DND-41 (cell line): Measurements from ENCODE around the gene UBR3.

Experiments used
- ATAC-seq: fragments of 200-7000 bp; cut with Tn5 transposase; 3 replicates; pipeline ENCODE4 v1.9.1; 2021; ENCODE audit warnings: low read depth; ENCODE audit not compliant: insufficient read depth
- DNase-seq: peaks from one replicate; pipeline ENCODE4 v3.0.0-alpha.2; 2020
- H2AFZ ChIP-seq: 2 replicates; pipeline ENCODE4 v1.6.0; 2012; ENCODE audit warnings: low read depth, low read length
- H3K27ac ChIP-seq: 2 replicates; pipeline ENCODE4 v1.5.1; 2012; ENCODE audit warnings: low read length, inconsistent platforms
- H3K27me3 ChIP-seq: fragments of 200-600 bp; sonication (generic); 2 replicates; pipeline ENCODE4 v1.6.0; 2012; ENCODE audit warnings: low read length, mild to moderate bottlenecking, inconsistent platforms; ENCODE audit not compliant: insufficient read depth, poor library complexity
- H3K36me3 ChIP-seq: 2 replicates; pipeline ENCODE4 v1.5.1; 2012; ENCODE audit warnings: low read length, inconsistent platforms; ENCODE audit not compliant: insufficient read depth
- H3K4me1 ChIP-seq: 2 replicates; pipeline ENCODE4 v1.5.1; 2012; ENCODE audit warnings: mild to moderate bottlenecking, low read length; ENCODE audit not compliant: insufficient read depth
- H3K4me2 ChIP-seq: 2 replicates; pipeline ENCODE4 v1.6.0; 2012; ENCODE audit warnings: mild to moderate bottlenecking, moderate library complexity, low read length, inconsistent platforms; ENCODE audit not compliant: insufficient read depth
- H3K4me3 ChIP-seq, 2 experiments: fragments of 200-600 bp in 1 of 2; shearing (Covaris generic) in 1 of 2; 2 replicates each; pipeline ENCODE4 v1.5.1; 2012 to 2016; ENCODE audit warnings: inconsistent platforms in 2 of 2, low read length in 2 of 2, mild to moderate bottlenecking in 2 of 2, low read depth in 1 of 2, moderate library complexity in 1 of 2
- H3K79me2 ChIP-seq: 2 replicates; pipeline ENCODE4 v1.6.0; 2012; ENCODE audit warnings: low read length, inconsistent platforms; ENCODE audit not compliant: insufficient read depth
- H3K9ac ChIP-seq: 2 replicates; pipeline ENCODE4 v1.6.0; 2012; ENCODE audit warnings: low read depth, mild to moderate bottlenecking, inconsistent platforms, low read length, moderate library complexity
- H3K9me3 ChIP-seq: 2 replicates; pipeline ENCODE4 v1.5.1; 2012; ENCODE audit warnings: low read length, moderate library complexity, mild to moderate bottlenecking, inconsistent platforms; ENCODE audit not compliant: insufficient read depth, severe bottlenecking
- H4K20me1 ChIP-seq: 2 replicates; pipeline ENCODE4 v1.6.0; 2012; ENCODE audit warnings: low read length; ENCODE audit not compliant: insufficient read depth
- CTCF ChIP-seq: IDR thresholded peaks from 2 replicates; pipeline ENCODE4 v1.5.1; 2012; ENCODE audit warnings: borderline replicate concordance, low read length, moderate library complexity, mild to moderate bottlenecking; ENCODE audit not compliant: poor library complexity, severe bottlenecking; ENCODE audit errors: extremely low read depth
- EZH2 ChIP-seq: IDR thresholded peaks from 3 replicates; pipeline ENCODE4 v1.6.1; 2012; ENCODE audit warnings: borderline replicate concordance, low read depth, mild to moderate bottlenecking, moderate library complexity, low read length, inconsistent platforms; ENCODE audit not compliant: severe bottlenecking

UBR3 gene

GRCh38 chr2:169782513-169782912, 44.7 kb upstream of the UBR3 start:
- H2AFZ ChIP-seq: no peak overlapping the region
- H3K9me3 ChIP-seq: no peaks in the 10 kb centered on the region
- DNase-seq (no peak), ATAC-seq (no peak)
- no peaks in the 10 kb centered on the region for H4K20me1 ChIP-seq
- H3K27me3 ChIP-seq: no peaks in the 10 kb centered on the region
- no peak for TF ChIP-seq CTCF
- no peak for TF ChIP-seq EZH2
- no peaks in the 10 kb centered on the region for H3K36me3 ChIP-seq
- H3K27ac ChIP-seq: no peak overlapping the region
- no peak overlapping the region for H3K4me2 ChIP-seq
- H3K9ac ChIP-seq: no peak overlapping the region
- H3K79me2 ChIP-seq: no peaks in the 10 kb centered on the region
- no peaks in the 10 kb centered on the region for H3K4me1 ChIP-seq
- H3K4me3 ChIP-seq: no peak overlapping the region

- ATAC-seq (no peak), DNase-seq (no peak)
- H3K27ac ChIP-seq: no peak overlapping the region
- H3K4me1 ChIP-seq: no peaks in the 10 kb centered on the region
- peaks cover 6% of the 10 kb centered on the region; the same call in 1 of the 2 replicates for H3K36me3 ChIP-seq
- H3K9ac ChIP-seq: no peak overlapping the region
- no peak overlapping the region for H2AFZ ChIP-seq
- H4K20me1 ChIP-seq: no peaks in the 10 kb centered on the region
- H3K4me2 ChIP-seq: no peak overlapping the region
- no peaks in the 10 kb centered on the region for H3K79me2 ChIP-seq
- no peak overlapping the region for H3K4me3 ChIP-seq
- H3K27me3 ChIP-seq: no peaks in the 10 kb centered on the region
- no peaks in the 10 kb centered on the region for H3K9me3 ChIP-seq
- TF ChIP-seq CTCF (no peak), EZH2 (no peak)
These were observed 36.7 kb upstream of the UBR3 start for GRCh38 chr2:169790581-169790980.

- DNase-seq (no peak), ATAC-seq (no peak)
- Histone ChIP-seq H3K4me2 (no peak overlapping the region), H3K9me3 (no peaks in the 10 kb centered on the region), H2AFZ (no peak overlapping the region), H3K36me3 (peaks cover 6% of the 10 kb centered on the region), H3K27me3 (no peaks in the 10 kb centered on the region), H4K20me1 (peaks cover 14% of the 10 kb centered on the region; the same call in 1 of the 2 replicates), H3K4me1 (peaks cover 16% of the 10 kb centered on the region), H3K79me2 (peaks cover 15% of the 10 kb centered on the region), H3K27ac (no peak overlapping the region), H3K9ac (no peak overlapping the region), H3K4me3 (no peak overlapping the region)
- TF ChIP-seq CTCF: no peak
- no peak for TF ChIP-seq EZH2
These were observed 32.1 kb upstream of the UBR3 start for GRCh38 chr2:169795181-169795580.

- H3K36me3 ChIP-seq: peaks cover 13% of the 10 kb centered on the region
- ATAC-seq (no peak), DNase-seq (no peak)
- H3K27ac ChIP-seq: no peak overlapping the region
- H2AFZ ChIP-seq: no peak overlapping the region
- H3K4me2 ChIP-seq: no peak overlapping the region
- H3K9me3 ChIP-seq: no peaks in the 10 kb centered on the region
- no peak overlapping the region for H3K4me3 ChIP-seq
- peaks cover 29% of the 10 kb centered on the region for H3K4me1 ChIP-seq
- TF ChIP-seq CTCF (no peak), EZH2 (no peak)
- H3K27me3 ChIP-seq: no peaks in the 10 kb centered on the region
- H4K20me1 ChIP-seq: peaks cover 15% of the 10 kb centered on the region; the same call in 1 of the 2 replicates
- no peak overlapping the region for H3K9ac ChIP-seq
- H3K79me2 ChIP-seq: peaks cover 27% of the 10 kb centered on the region
These were observed 30.8 kb upstream of the UBR3 start for GRCh38 chr2:169796441-169796840.
